Natural killer cell (primary cell): Measurements from ENCODE around the gene TBL1Y. TPM values are rescaled to one million over a fixed set of nuclear protein-coding genes. Genes with fewer than 3 reads are reported as not detected.

Experiments used
- ATAC-seq, 3 donors: fragments of 150-1000 bp in 2 of 3; fragments of 200-7000 bp in 1 of 3; cut with Tn5 transposase; 1 replicate in 1 of 3; 2 replicates in 2 of 3; pipeline ENCODE4 v1.10.0; 2021; ENCODE audit warnings: mild to moderate bottlenecking in 2 of 3, moderate library complexity in 2 of 3
- DNase-seq, 2 donors: peaks; one replicate each; pipeline versions ENCODE4 v3.0.0 to v3.0.0-alpha.2; 2013 to 2021; ENCODE audit warnings: mixed read lengths in 1 of 2
- H3K27ac ChIP-seq: one replicate; pipeline ENCODE4 v1.5.1; 2013; ENCODE audit warnings: mild to moderate bottlenecking, low read length
- H3K27me3 ChIP-seq: one replicate; pipeline ENCODE4 v1.6.1; 2013; ENCODE audit warnings: low read length; ENCODE audit not compliant: control insufficient read depth, insufficient read depth
- H3K36me3 ChIP-seq: one replicate; pipeline ENCODE4 v1.6.1; 2013; ENCODE audit warnings: low read length; ENCODE audit not compliant: control insufficient read depth, insufficient read depth
- H3K4me1 ChIP-seq: one replicate; pipeline ENCODE4 v1.6.1; 2013; ENCODE audit warnings: low read length; ENCODE audit not compliant: control insufficient read depth, insufficient read depth
- H3K4me3 ChIP-seq: one replicate; pipeline ENCODE4 v1.5.1; 2013; ENCODE audit warnings: low read length
- H3K9me3 ChIP-seq: one replicate; pipeline ENCODE4 v1.6.1; 2013; ENCODE audit warnings: low read length; ENCODE audit not compliant: control insufficient read depth, insufficient read depth
- H3K27ac Mint-ChIP-seq, 2 donors: one replicate each; pipeline ENCODE4 v1.8.0; 2022; ENCODE audit warnings: mild to moderate bottlenecking in 2 of 2, mixed read lengths in 2 of 2, moderate library complexity in 1 of 2
- H3K27me3 Mint-ChIP-seq, 2 donors: one replicate each; pipeline ENCODE4 v1.8.0; 2022; ENCODE audit warnings: low read depth in 2 of 2, mixed read lengths in 2 of 2
- H3K36me3 Mint-ChIP-seq: one replicate; pipeline ENCODE4 v1.8.0; 2022; ENCODE audit warnings: mixed read lengths
- H3K4me1 Mint-ChIP-seq, 2 donors: one replicate each; pipeline ENCODE4 v1.8.0; 2022; ENCODE audit warnings: mixed read lengths in 2 of 2
- H3K4me3 Mint-ChIP-seq: one replicate; pipeline ENCODE4 v1.8.0; 2022; ENCODE audit warnings: mild to moderate bottlenecking, moderate library complexity, mixed read lengths
- H3K9me3 Mint-ChIP-seq, 2 donors: one replicate each; pipeline ENCODE4 v1.8.0; 2022; ENCODE audit warnings: mixed read lengths in 2 of 2
- WGBS: methylation state at CpG from one replicate; pipeline ENCODE4 v1.1.7; 2013; ENCODE audit warnings: missing lambda C conversion rate; ENCODE audit not compliant: insufficient coverage; 5-methylcytosine and 5-hydroxymethylcytosine counted together
- intact Hi-C: fragments of 100-400 bp; cut with micrococcal nuclease; formaldehyde crosslinking; loops from one replicate; pipeline ENCODE4 v1.14.2; 2022
- total RNA-seq, 4 donors: library from RNA; stranded (reverse); fragments of 120-200 nt in 1 of 4; gene quantifications; one replicate each; pipeline versions ENCODE4 v1.2.3 to v1.2.4, GENCODE V29; 2013 to 2022
- TF ChIP-seq, protein P1 (sequence below): fragments of 200-600 bp; IDR thresholded peaks from one replicate; pipeline ENCODE4 v1.8.0; 2022; ENCODE audit warnings: antibody characterized with exemption

Gene TBL1Y
- total RNA-seq, 3 donors from 2014 or later (not counting 1 experiment from before 2014, with no cell fraction given) = not detected

DNA sequence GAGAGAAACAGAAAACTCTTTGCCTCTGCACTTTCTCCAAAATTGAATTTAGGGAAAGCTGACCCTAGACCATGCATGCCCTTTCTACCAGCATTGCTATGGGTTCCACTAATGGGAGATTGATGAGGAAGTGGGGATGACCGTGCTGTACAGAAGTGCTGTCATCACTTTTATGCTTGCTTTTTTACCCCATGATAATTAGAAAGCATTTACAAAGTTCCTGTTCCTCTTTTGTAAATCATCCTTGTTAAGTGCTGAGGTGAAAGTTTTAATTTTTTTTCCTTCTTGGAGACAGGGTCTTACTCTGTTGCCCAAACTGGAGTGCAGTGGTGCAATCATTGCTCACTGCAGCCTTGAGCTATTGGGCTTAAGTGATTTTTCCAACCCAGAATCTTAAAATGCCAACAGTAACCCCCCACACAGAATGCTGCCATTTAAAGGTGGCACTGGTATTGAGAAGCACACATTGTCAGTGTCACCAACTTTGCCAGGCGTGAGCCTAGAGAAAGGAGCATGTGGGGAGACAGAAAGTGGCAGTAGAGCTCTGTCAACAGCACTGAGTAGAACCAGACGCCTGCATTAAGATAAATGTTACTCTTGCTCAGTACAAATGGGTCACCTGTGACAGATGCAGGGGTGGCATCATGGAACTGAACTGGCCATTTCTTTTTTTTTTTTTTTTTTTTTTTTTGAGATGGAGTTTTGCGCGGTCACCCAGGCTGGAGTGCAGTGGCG lies 79.6 kb downstream of the TBL1Y start:
- H3K4me1 Mint-ChIP-seq = no peaks in the 10 kb centered on the region
- no peaks in the 10 kb centered on the region for H3K9me3 ChIP-seq
- H3K4me1 ChIP-seq = no peaks in the 10 kb centered on the region
- no peaks in the 10 kb centered on the region for H3K36me3 Mint-ChIP-seq
- no peak overlapping the region for H3K4me3 Mint-ChIP-seq
- H3K27ac ChIP-seq = no peak overlapping the region
- peaks cover 0 to 3% of the 10 kb centered on the region in 2 donors for H3K27me3 Mint-ChIP-seq
- intact Hi-C loops = no loop called here
- no peaks in the 10 kb centered on the region for H3K27me3 ChIP-seq
- H3K4me3 ChIP-seq = no peak overlapping the region
- no peaks in the 10 kb centered on the region for H3K36me3 ChIP-seq
- DNase-seq = no peak
- no peak overlapping the region for H3K27ac Mint-ChIP-seq
- H3K9me3 Mint-ChIP-seq = no peaks in the 10 kb centered on the region
- TF ChIP-seq, protein P1, sequence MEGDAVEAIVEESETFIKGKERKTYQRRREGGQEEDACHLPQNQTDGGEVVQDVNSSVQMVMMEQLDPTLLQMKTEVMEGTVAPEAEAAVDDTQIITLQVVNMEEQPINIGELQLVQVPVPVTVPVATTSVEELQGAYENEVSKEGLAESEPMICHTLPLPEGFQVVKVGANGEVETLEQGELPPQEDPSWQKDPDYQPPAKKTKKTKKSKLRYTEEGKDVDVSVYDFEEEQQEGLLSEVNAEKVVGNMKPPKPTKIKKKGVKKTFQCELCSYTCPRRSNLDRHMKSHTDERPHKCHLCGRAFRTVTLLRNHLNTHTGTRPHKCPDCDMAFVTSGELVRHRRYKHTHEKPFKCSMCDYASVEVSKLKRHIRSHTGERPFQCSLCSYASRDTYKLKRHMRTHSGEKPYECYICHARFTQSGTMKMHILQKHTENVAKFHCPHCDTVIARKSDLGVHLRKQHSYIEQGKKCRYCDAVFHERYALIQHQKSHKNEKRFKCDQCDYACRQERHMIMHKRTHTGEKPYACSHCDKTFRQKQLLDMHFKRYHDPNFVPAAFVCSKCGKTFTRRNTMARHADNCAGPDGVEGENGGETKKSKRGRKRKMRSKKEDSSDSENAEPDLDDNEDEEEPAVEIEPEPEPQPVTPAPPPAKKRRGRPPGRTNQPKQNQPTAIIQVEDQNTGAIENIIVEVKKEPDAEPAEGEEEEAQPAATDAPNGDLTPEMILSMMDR = no peak
- no peak for ATAC-seq
- whole genome bisulfite sequencing = 93% methylated on average over 2 of the region's 6 CpGs

DNA sequence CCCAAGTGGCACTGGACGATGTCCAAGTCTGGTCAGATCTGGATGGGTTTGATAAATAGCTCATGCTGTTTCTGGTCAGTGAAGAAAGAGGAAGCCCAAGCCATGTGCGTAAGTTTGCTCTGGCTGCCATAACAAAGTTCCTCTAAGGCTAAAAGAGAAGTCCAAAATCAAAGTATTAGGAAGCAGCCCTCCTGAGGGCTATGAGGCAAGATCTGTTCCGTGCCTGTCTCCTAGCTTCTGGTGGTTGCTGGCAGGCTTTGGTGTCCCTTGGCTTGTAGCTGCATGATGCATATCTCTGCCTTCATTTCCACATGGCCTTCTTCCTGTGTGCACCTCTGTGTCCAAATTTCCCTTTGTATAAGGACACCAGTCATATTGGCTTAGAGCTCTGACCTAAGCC lies 81.5 kb downstream of the TBL1Y start:
- TF ChIP-seq, protein P1 = no peak
- H3K9me3 Mint-ChIP-seq = no peaks in the 10 kb centered on the region
- Histone ChIP-seq H3K36me3 (no peaks in the 10 kb centered on the region), H3K9me3 (no peaks in the 10 kb centered on the region), H3K4me1 (no peaks in the 10 kb centered on the region), H3K27me3 (no peaks in the 10 kb centered on the region), H3K27ac (no peak overlapping the region), H3K4me3 (no peak overlapping the region)
- H3K4me3 Mint-ChIP-seq = no peak overlapping the region
- no peaks in the 10 kb centered on the region for H3K36me3 Mint-ChIP-seq
- 43% methylated on average over 3 of the region's 3 CpGs for WGBS
- intact Hi-C loops = no loop called here
- DNase-seq (no peak), ATAC-seq (no peak)
- H3K27ac Mint-ChIP-seq = no peak overlapping the region
- H3K4me1 Mint-ChIP-seq = no peaks in the 10 kb centered on the region
- peaks cover 0 to 3% of the 10 kb centered on the region in 2 donors for H3K27me3 Mint-ChIP-seq

DNA sequence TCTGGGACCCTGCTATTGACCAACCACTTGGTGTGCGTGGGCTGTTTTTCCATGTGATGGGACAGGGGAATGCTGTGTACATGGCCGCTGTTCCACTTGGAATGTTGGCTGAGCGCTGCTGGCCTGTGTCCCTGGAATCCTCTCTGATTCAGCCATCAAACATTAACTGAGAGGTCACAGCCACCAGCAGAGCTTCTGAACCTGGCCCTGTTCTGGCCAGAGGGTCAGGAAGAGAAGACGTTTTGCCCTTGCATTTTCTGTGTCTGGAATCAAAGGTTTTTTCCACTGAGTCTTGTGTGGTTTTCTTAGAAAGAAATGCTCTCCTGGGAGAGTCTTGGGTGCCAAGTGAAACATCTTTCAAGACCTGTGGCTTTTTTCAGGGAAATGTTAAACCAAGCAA lies 85.5 kb downstream of the TBL1Y start:
- H3K27me3 ChIP-seq = no peaks in the 10 kb centered on the region
- ATAC-seq (no peak), DNase-seq (no peak)
- no peaks in the 10 kb centered on the region for H3K36me3 ChIP-seq
- H3K9me3 Mint-ChIP-seq = no peaks in the 10 kb centered on the region
- TF ChIP-seq, protein P1 = no peak
- intact Hi-C loops = no loop called here
- H3K4me1 ChIP-seq = no peaks in the 10 kb centered on the region
- no peak overlapping the region for H3K4me3 Mint-ChIP-seq
- H3K4me3 ChIP-seq = no peak overlapping the region
- no peak overlapping the region for H3K27ac ChIP-seq
- 98% methylated on average over 3 of the region's 4 CpGs for WGBS
- no peaks in the 10 kb centered on the region for H3K4me1 Mint-ChIP-seq
- no peaks in the 10 kb centered on the region for H3K36me3 Mint-ChIP-seq
- H3K9me3 ChIP-seq = no peaks in the 10 kb centered on the region
- no peak overlapping the region for H3K27ac Mint-ChIP-seq
- H3K27me3 Mint-ChIP-seq = peaks cover 0 to 3% of the 10 kb centered on the region in 2 donors
